HepG2 (cell line): ENCODE results near the gene WDR59. TPM values are rescaled to one million over a fixed set of nuclear protein-coding genes. Genes with fewer than 3 reads are reported as not detected.

Experiments used
- DPF2 ChIP-seq: sonication (generic); formaldehyde crosslinking; IDR thresholded peaks from 2 replicates; pipeline ENCODE4 v1.4.0; 2020; ENCODE audit warnings: mild to moderate bottlenecking, low read depth, missing genetic modification reagents, borderline replicate concordance
- JDP2 ChIP-seq: sonication (generic); formaldehyde crosslinking; IDR thresholded peaks from 2 replicates; pipeline ENCODE4 v1.8.1; 2022; ENCODE audit warnings: missing genetic modification reagents, borderline replicate concordance
- KLF12 ChIP-seq: sonication (generic); formaldehyde crosslinking; IDR thresholded peaks from 2 replicates; pipeline ENCODE4 v1.4.0; 2020; ENCODE audit warnings: missing genetic modification reagents, borderline replicate concordance
- LCORL ChIP-seq, 2 experiments: fragments of 450-650 bp in 1 of 2; sonication (generic) in 1 of 2; formaldehyde crosslinking in 1 of 2; IDR thresholded peaks; 2 replicates each; pipeline versions ENCODE4 v1.5.0 to v1.6.1; 2017 to 2020; ENCODE audit warnings: antibody characterized with exemption in 1 of 2, missing genetic modification reagents in 1 of 2
- RARA ChIP-seq: IDR thresholded peaks from 2 replicates; pipeline ENCODE4 v1.6.1; 2016; ENCODE audit warnings: missing genetic modification reagents, missing compliant biosample characterization
- SCMH1 ChIP-seq: sonication (generic); formaldehyde crosslinking; IDR thresholded peaks from 2 replicates; pipeline ENCODE4 v1.9.0; 2021; ENCODE audit warnings: missing genetic modification reagents, mild to moderate bottlenecking, borderline replicate concordance
- U2AF2 ChIP-seq: fragments of 200-400 bp; formaldehyde crosslinking; IDR thresholded peaks from 2 replicates; pipeline ENCODE4 v1.6.1; 2017; ENCODE audit warnings: low read depth, mild to moderate bottlenecking, low read length
- YEATS2 ChIP-seq: sonication (generic); formaldehyde crosslinking; IDR thresholded peaks from 2 replicates; pipeline ENCODE4 v1.4.0; 2020; ENCODE audit warnings: missing genetic modification reagents, borderline replicate concordance
- ZNF720 ChIP-seq: sonication (generic); formaldehyde crosslinking; IDR thresholded peaks from 2 replicates; pipeline ENCODE4 v1.4.0; 2020; ENCODE audit warnings: missing genetic modification reagents
- ZNF747 ChIP-seq: sonication (generic); formaldehyde crosslinking; IDR thresholded peaks from 2 replicates; pipeline ENCODE4 v1.8.1; 2023; ENCODE audit warnings: missing genetic modification reagents, mild to moderate bottlenecking, borderline replicate concordance
- polyA plus RNA-seq, 8 experiments: library from polyadenylated mRNA; depleted of rRNA in 3 of 8; stranded (reverse) in 7 of 8; unstranded in 1 of 8; fragments of >200 nt; fragmentation: Illumina TruSeq in 4 of 8; extraction: Trizol in 4 of 8; gene quantifications; 2 replicates each; pipeline versions ENCODE4 v1.2.1 to v1.2.3, GENCODE V29; 2011 to 2016; ENCODE audit warnings: low read depth in 4 of 8, missing spikeins in 1 of 8, mixed read lengths in 1 of 8; ENCODE audit not compliant: insufficient read depth in 1 of 8
- total RNA-seq, 5 experiments: library from RNA; depleted of rRNA; stranded (reverse); fragments of >200 nt; fragmentation: Illumina TruSeq; extraction: Trizol; gene quantifications; 2 replicates each; pipeline ENCODE4 v1.2.3, GENCODE V29; 2016; ENCODE audit warnings: low read depth in 1 of 5
- TF ChIP-seq, protein P1 (sequence below): sonication (generic); formaldehyde crosslinking; IDR thresholded peaks from 2 replicates; pipeline ENCODE4 v1.4.0; 2020; ENCODE audit warnings: missing genetic modification reagents
- TF ChIP-seq, protein P2 (sequence below): sonication (generic); formaldehyde crosslinking; IDR thresholded peaks from 2 replicates; pipeline ENCODE4 v1.4.0; 2020; ENCODE audit warnings: missing genetic modification reagents, borderline replicate concordance
- TF ChIP-seq, protein P3 (sequence below): sonication (generic); formaldehyde crosslinking; IDR thresholded peaks from 2 replicates; pipeline ENCODE4 v1.8.0; 2022; ENCODE audit warnings: mild to moderate bottlenecking, missing genetic modification reagents
- TF ChIP-seq, protein P4 (sequence below): sonication (generic); formaldehyde crosslinking; IDR thresholded peaks from 2 replicates; pipeline ENCODE4 v1.8.1; 2023; ENCODE audit warnings: missing genetic modification reagents, inconsistent platforms, borderline replicate concordance
- TF ChIP-seq, protein P5 (sequence below): sonication (generic); formaldehyde crosslinking; IDR thresholded peaks from 2 replicates; pipeline ENCODE4 v1.4.0; 2020; ENCODE audit warnings: mild to moderate bottlenecking, missing genetic modification reagents
- TF ChIP-seq, protein P6 (sequence below): sonication (generic); formaldehyde crosslinking; IDR thresholded peaks from 2 replicates; pipeline ENCODE4 v1.5.1; 2020; ENCODE audit warnings: missing genetic modification reagents, mild to moderate bottlenecking, borderline replicate concordance

WDR59 gene
- total and polyA plus RNA-seq, 2 of the 13 experiments (the other 11 are each of a cell fraction or from before 2014, with no cell fraction given) = 65.2 to 306 TPM

DNA sequence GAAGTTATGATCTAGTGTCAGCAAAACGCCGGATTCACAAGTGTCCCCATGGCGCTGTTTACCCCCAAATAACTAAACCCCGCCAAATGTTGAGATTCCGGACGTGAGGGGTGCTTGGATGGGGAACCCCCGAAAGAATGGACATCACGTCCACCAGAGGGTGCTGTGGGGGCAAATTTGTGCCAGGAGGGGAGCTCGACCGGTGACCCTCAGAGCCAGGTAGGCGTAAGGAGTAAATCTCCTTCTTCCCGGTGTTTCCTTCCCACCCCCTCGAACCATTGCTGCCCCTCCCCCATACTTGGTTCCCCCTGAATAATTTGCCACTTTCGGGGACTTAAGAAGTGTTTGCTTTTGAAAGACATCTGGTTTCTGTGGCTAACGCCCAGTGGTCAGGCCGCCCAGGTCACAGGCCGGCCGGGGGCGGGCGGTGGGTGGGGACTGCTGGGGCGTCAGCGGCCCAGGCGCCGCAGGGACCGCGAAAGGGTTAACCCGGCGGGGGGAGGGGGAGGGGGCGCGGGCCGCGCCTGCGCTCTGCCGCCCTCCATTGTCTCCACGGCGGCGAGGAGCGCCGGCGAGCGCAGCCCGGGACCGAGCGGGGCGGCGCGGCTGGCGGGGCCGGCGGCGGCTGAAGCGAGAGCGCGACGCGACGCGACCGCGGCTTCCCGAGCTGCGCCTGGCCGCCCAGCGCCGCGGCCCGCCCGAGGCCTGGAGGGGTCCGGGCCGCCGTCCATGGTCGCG, 13.7 kb upstream of the WDR59 start, which contains the start of gene ZNRF1 (continued):
- TF ChIP-seq, protein P1, sequence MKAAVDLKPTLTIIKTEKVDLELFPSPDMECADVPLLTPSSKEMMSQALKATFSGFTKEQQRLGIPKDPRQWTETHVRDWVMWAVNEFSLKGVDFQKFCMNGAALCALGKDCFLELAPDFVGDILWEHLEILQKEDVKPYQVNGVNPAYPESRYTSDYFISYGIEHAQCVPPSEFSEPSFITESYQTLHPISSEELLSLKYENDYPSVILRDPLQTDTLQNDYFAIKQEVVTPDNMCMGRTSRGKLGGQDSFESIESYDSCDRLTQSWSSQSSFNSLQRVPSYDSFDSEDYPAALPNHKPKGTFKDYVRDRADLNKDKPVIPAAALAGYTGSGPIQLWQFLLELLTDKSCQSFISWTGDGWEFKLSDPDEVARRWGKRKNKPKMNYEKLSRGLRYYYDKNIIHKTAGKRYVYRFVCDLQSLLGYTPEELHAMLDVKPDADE (CRISPR knock-in tag) = no peak
- TF ChIP-seq SCMH1 = no peak
- TF ChIP-seq, protein P2, sequence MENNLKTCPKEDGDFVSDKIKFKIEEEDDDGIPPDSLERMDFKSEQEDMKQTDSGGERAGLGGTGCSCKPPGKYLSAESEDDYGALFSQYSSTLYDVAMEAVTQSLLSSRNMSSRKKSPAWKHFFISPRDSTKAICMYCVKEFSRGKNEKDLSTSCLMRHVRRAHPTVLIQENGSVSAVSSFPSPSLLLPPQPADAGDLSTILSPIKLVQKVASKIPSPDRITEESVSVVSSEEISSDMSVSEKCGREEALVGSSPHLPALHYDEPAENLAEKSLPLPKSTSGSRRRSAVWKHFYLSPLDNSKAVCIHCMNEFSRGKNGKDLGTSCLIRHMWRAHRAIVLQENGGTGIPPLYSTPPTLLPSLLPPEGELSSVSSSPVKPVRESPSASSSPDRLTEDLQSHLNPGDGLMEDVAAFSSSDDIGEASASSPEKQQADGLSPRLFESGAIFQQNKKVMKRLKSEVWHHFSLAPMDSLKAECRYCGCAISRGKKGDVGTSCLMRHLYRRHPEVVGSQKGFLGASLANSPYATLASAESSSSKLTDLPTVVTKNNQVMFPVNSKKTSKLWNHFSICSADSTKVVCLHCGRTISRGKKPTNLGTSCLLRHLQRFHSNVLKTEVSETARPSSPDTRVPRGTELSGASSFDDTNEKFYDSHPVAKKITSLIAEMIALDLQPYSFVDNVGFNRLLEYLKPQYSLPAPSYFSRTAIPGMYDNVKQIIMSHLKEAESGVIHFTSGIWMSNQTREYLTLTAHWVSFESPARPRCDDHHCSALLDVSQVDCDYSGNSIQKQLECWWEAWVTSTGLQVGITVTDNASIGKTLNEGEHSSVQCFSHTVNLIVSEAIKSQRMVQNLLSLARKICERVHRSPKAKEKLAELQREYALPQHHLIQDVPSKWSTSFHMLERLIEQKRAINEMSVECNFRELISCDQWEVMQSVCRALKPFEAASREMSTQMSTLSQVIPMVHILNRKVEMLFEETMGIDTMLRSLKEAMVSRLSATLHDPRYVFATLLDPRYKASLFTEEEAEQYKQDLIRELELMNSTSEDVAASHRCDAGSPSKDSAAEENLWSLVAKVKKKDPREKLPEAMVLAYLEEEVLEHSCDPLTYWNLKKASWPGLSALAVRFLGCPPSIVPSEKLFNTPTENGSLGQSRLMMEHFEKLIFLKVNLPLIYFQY = no peak
- TF ChIP-seq KLF12 (CRISPR knock-in tag) = peak; percentile 46; the same call in 1 of the 2 replicates
- TF ChIP-seq, protein P3, sequence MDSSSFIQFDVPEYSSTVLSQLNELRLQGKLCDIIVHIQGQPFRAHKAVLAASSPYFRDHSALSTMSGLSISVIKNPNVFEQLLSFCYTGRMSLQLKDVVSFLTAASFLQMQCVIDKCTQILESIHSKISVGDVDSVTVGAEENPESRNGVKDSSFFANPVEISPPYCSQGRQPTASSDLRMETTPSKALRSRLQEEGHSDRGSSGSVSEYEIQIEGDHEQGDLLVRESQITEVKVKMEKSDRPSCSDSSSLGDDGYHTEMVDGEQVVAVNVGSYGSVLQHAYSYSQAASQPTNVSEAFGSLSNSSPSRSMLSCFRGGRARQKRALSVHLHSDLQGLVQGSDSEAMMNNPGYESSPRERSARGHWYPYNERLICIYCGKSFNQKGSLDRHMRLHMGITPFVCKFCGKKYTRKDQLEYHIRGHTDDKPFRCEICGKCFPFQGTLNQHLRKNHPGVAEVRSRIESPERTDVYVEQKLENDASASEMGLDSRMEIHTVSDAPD (CRISPR knock-in tag) = no peak
- no peak for TF ChIP-seq U2AF2
- no peak for TF ChIP-seq ZNF747
- no peak; the same call in 1 of the 2 replicates for TF ChIP-seq JDP2 (CRISPR knock-in tag)
- TF ChIP-seq, protein P4, sequence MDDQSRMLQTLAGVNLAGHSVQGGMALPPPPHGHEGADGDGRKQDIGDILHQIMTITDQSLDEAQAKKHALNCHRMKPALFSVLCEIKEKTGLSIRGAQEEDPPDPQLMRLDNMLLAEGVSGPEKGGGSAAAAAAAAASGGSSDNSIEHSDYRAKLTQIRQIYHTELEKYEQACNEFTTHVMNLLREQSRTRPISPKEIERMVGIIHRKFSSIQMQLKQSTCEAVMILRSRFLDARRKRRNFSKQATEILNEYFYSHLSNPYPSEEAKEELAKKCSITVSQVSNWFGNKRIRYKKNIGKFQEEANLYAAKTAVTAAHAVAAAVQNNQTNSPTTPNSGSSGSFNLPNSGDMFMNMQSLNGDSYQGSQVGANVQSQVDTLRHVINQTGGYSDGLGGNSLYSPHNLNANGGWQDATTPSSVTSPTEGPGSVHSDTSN (CRISPR knock-in tag) = no peak
- 0 out of 2 replicates have a peak, but pooled peaks have one; percentile 42 for TF ChIP-seq RARA
- no peak for TF ChIP-seq YEATS2
- no peak for TF ChIP-seq LCORL (IDR thresholded peaks at IDR 0.05)
- TF ChIP-seq LCORL (CRISPR knock-in tag; IDR thresholded peaks at IDR 0.05) = peak; percentile 72
- TF ChIP-seq, protein P5, sequence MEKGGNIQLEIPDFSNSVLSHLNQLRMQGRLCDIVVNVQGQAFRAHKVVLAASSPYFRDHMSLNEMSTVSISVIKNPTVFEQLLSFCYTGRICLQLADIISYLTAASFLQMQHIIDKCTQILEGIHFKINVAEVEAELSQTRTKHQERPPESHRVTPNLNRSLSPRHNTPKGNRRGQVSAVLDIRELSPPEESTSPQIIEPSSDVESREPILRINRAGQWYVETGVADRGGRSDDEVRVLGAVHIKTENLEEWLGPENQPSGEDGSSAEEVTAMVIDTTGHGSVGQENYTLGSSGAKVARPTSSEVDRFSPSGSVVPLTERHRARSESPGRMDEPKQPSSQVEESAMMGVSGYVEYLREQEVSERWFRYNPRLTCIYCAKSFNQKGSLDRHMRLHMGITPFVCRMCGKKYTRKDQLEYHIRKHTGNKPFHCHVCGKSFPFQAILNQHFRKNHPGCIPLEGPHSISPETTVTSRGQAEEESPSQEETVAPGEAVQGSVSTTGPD (CRISPR knock-in tag) = no peak
- TF ChIP-seq, protein P6, sequence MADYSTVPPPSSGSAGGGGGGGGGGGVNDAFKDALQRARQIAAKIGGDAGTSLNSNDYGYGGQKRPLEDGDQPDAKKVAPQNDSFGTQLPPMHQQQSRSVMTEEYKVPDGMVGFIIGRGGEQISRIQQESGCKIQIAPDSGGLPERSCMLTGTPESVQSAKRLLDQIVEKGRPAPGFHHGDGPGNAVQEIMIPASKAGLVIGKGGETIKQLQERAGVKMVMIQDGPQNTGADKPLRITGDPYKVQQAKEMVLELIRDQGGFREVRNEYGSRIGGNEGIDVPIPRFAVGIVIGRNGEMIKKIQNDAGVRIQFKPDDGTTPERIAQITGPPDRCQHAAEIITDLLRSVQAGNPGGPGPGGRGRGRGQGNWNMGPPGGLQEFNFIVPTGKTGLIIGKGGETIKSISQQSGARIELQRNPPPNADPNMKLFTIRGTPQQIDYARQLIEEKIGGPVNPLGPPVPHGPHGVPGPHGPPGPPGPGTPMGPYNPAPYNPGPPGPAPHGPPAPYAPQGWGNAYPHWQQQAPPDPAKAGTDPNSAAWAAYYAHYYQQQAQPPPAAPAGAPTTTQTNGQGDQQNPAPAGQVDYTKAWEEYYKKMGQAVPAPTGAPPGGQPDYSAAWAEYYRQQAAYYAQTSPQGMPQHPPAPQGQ (CRISPR knock-in tag) = no peak
- no peak for TF ChIP-seq ZNF720 (CRISPR knock-in tag)
- TF ChIP-seq DPF2 (CRISPR knock-in tag) = no peak
